Activated T-helper 1 cell treated with anti-CD3 and anti-CD28 coated beads, Interleukin-12 subunit alpha, Interleukin-12 subunit beta, Interleukin-2, Interleukin-4 antibody, amounts not matched to agents 30 ng/mL and 10 ng/mL and 1 ng/mL, durations not matched to agents 14 hours and 24 hours and 36 hours (primary cell): ENCODE results near the gene NKX1-1. TPM values are rescaled to one million over a fixed set of nuclear protein-coding genes. Genes with fewer than 3 reads are reported as not detected.
A peak's percentile ranks its signal among the peaks of the same experiment; 100 is the strongest.

Experiments used
- DNase-seq: peaks from one replicate; pipeline ENCODE4 v3.0.0; 2021; ENCODE audit warnings: low spot score
- H3K27ac Mint-ChIP-seq: one replicate; pipeline ENCODE4 v1.8.0; 2021; ENCODE audit warnings: mild to moderate bottlenecking, mixed read lengths
- H3K27me3 Mint-ChIP-seq: one replicate; pipeline ENCODE4 v1.8.0; 2022; ENCODE audit warnings: mild to moderate bottlenecking, moderate library complexity, mixed read lengths; ENCODE audit not compliant: insufficient read depth
- H3K36me3 Mint-ChIP-seq: one replicate; pipeline ENCODE4 v1.8.0; 2021; ENCODE audit warnings: low read depth, mixed read lengths
- H3K4me1 Mint-ChIP-seq: one replicate; pipeline ENCODE4 v1.8.0; 2021; ENCODE audit warnings: low read depth, mixed read lengths
- H3K4me3 Mint-ChIP-seq: one replicate; pipeline ENCODE4 v1.8.0; 2021; ENCODE audit warnings: mild to moderate bottlenecking, moderate library complexity, mixed read lengths
- H3K9me3 Mint-ChIP-seq: one replicate; pipeline ENCODE4 v1.8.0; 2021; ENCODE audit warnings: mixed read lengths
- intact Hi-C: fragments of 100-400 bp; cut with micrococcal nuclease; formaldehyde crosslinking; loops from one replicate; pipeline ENCODE4 v1.15.1; 2024
- total RNA-seq: library from RNA; stranded (reverse); gene quantifications from 2 replicates; pipeline ENCODE4 v1.2.3, GENCODE V29; 2022

Gene NKX1-1
- not detected in 2 replicates for total RNA-seq

DNA sequence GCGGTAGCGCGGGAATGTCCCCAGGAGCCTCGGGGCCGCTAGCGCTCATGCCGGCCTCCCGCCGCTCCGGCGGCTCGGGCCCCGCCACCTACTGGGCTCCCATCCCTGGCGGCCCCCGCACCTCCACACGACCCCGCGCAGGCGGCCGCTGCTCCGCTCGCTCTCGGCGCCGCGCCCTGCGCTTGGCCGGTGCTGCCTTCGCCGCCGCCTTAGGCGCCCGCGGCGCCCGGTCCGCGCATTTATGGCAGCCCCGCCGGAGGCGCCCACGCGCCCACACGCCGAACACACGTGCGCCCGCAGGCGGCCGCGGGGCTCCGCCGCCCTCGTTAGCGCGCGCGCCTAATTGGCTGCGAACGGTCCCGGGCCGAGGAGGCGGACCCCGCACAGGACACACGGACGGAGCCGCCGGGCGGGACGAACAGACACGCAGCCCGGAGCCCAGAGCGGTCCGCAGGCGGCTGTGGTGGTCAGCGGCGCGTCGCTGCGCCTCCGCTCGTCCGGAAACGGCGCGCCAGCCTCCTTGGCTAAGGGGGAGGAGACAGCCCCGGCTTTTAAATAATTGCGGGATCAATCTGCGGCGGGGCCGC, at the start of gene NKX1-1:
TSS of gene NKX1-1 (minus strand) at position 49 of the 587 bp plus-strand sequence. CDS start at position 49, 0 bp downstream.
- Mint-ChIP-seq H3K4me1 (no peaks in the 10 kb centered on the region), H3K36me3 (peaks cover 6% of the 10 kb centered on the region), H3K4me3 (no peak within 1 kb of the TSS), H3K9me3 (peaks cover 3% of the 10 kb centered on the region), H3K27ac (peak within 1 kb of the TSS; percentile 89), H3K27me3 (peaks cover 32% of the 10 kb centered on the region)
- DNase-seq, result no peak
- intact Hi-C loops, result loop anchor here (5.0 kb wide), 1 partner anchor 829 kb away; the partner anchor contains the start of gene TMEM271

DNA sequence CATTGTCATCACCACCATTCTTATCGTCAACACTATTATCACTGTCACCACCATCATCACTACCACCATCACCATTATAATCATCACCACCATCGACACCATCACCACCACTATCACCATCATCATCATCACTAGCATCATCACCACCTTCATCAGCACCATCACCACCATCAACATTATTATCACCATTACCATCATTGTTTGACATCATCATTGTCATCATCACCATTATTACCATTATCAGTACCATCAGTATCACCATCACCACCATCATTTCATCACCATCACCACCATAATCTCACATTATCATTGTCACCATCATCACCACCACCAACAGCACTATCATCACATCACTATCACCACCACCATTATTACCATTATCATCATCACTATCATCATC, 47.5 kb upstream of the NKX1-1 start:
- intact Hi-C loops, result no loop called here
- H3K27ac Mint-ChIP-seq, result no peak overlapping the region
- no peak for DNase-seq
- peaks cover 27% of the 10 kb centered on the region for H3K9me3 Mint-ChIP-seq
- no peaks in the 10 kb centered on the region for H3K4me1 Mint-ChIP-seq
- H3K36me3 Mint-ChIP-seq, result peaks cover 2% of the 10 kb centered on the region
- H3K27me3 Mint-ChIP-seq, result peaks cover 6% of the 10 kb centered on the region
- no peak overlapping the region for H3K4me3 Mint-ChIP-seq

- H3K9me3 Mint-ChIP-seq, result peaks cover 27% of the 10 kb centered on the region
- intact Hi-C loops, result no loop called here
- no peak for DNase-seq
- no peak overlapping the region for H3K4me3 Mint-ChIP-seq
- no peak overlapping the region for H3K27ac Mint-ChIP-seq
- no peaks in the 10 kb centered on the region for H3K4me1 Mint-ChIP-seq
- H3K36me3 Mint-ChIP-seq, result peaks cover 2% of the 10 kb centered on the region
- no peaks in the 10 kb centered on the region for H3K27me3 Mint-ChIP-seq
Observed at GRCh38 chr4:1452431-1453051, 46.3 kb upstream of the NKX1-1 start.

- Mint-ChIP-seq H3K27ac (no peak overlapping the region), H3K4me1 (no peaks in the 10 kb centered on the region), H3K27me3 (no peaks in the 10 kb centered on the region), H3K9me3 (peaks cover 22% of the 10 kb centered on the region), H3K4me3 (no peak overlapping the region), H3K36me3 (peaks cover 2% of the 10 kb centered on the region)
- DNase-seq, result no peak
- intact Hi-C loops, result no loop called here
Observed at GRCh38 chr4:1451752-1452122, 45.5 kb upstream of the NKX1-1 start.

DNA sequence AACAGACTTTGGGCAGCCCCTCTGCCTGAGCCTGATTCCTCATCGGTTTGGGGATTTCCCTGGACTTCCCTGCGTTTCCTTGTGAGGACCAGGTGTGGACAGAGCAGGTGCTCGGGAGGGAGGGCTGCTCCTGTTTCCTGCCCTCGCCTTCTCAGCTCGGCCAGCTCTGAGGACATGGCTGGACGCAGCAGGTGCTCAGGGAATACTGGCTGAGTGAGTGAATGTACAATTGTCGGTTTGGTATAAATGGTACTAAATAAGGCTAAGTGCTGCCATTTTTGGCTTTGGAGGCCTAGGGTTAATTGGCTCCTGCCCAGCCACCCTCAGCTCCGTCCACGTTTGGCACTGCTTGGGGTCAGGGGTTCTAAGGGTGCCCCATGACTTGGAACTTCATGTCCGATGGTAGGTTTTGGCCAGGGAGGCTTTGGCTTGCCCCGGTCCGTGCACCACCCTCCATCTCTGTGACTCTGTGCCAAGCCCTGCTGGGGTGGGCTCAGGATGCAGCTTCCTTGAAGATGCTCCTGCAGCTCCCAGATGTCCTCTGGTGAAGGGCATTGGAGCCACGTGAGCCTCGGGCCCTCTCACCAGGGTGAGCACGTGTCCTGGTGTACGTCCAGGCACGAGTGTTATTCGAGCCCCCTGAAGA, 45.0 kb upstream of the NKX1-1 start:
- Mint-ChIP-seq H3K4me1 (no peaks in the 10 kb centered on the region), H3K36me3 (peaks cover 2% of the 10 kb centered on the region), H3K4me3 (no peak overlapping the region), H3K27me3 (no peaks in the 10 kb centered on the region), H3K27ac (no peak overlapping the region), H3K9me3 (peaks cover 21% of the 10 kb centered on the region)
- intact Hi-C loops, result no loop called here
- DNase-seq, result no peak

DNA sequence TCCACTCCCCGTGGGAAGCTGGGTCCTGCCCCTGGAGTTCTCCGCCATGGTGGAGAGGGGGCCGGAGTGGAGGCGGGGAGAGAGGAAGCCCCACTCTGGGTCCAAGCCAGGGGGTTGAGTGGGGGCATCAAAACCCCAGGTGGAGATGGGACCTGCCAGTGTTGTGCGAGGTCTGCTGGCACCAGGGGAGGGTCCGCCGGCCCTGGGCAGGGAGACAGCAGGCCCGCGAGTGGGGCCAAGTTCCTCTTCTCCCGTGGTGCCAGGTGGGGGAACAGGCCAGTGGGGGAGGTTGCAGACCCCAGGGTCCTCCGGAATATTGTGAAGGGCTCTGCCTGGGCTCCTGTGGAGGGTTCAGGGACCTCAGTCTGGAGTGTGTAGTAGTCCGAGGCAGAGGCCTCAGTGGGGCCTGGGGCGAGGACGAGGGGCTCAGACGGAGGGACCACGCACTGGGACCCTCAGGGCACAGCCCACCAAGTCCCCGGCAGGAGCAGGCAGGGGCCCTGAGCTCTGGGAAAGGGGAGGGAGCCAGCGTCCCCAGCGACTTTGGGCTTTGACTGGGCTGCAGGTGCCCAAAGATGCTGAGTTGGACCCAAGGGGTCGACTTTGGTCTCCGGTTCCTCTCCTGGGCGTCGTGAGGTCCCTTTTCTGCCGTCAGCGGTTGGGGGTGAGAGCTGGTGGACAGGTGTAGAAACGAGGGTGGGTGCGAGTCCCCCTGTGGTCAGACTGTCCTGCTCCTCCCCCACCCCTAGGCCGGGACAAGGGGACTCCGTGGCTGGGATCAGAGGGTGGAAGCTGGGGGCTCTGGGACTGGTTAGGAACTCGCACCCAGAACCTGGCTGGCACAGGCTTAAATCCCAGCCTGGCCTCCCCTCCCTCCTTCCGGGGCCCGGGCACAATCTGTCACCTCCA, 43.8 kb upstream of the NKX1-1 start:
- no peak overlapping the region for H3K4me3 Mint-ChIP-seq
- H3K27ac Mint-ChIP-seq, result no peak overlapping the region
- intact Hi-C loops, result no loop called here
- peaks cover 2% of the 10 kb centered on the region for H3K36me3 Mint-ChIP-seq
- no peaks in the 10 kb centered on the region for H3K4me1 Mint-ChIP-seq
- peaks cover 21% of the 10 kb centered on the region for H3K9me3 Mint-ChIP-seq
- no peaks in the 10 kb centered on the region for H3K27me3 Mint-ChIP-seq
- DNase-seq, result no peak

GRCh38 chr4:1449475-1449832, 43.2 kb upstream of the NKX1-1 start:
- no peak overlapping the region for H3K27ac Mint-ChIP-seq
- intact Hi-C loops, result no loop called here

GRCh38 chr4:1448589-1449420, 42.6 kb upstream of the NKX1-1 start:
- Mint-ChIP-seq H3K4me3 (no peak overlapping the region), H3K9me3 (peaks cover 17% of the 10 kb centered on the region), H3K4me1 (no peaks in the 10 kb centered on the region), H3K27me3 (peaks cover 2% of the 10 kb centered on the region), H3K36me3 (peaks cover 2% of the 10 kb centered on the region), H3K27ac (no peak overlapping the region)
- intact Hi-C loops, result no loop called here
- no peak for DNase-seq

More at GRCh38 chr4:1449475-1449832, 43.2 kb upstream of the NKX1-1 start:
- H3K4me1 Mint-ChIP-seq, result no peaks in the 10 kb centered on the region
- DNase-seq, result no peak
- no peaks in the 10 kb centered on the region for H3K27me3 Mint-ChIP-seq
- H3K9me3 Mint-ChIP-seq, result peaks cover 21% of the 10 kb centered on the region
- peaks cover 2% of the 10 kb centered on the region for H3K36me3 Mint-ChIP-seq
- no peak overlapping the region for H3K4me3 Mint-ChIP-seq

- peaks cover 2% of the 10 kb centered on the region for H3K27me3 Mint-ChIP-seq
- no peak overlapping the region for H3K27ac Mint-ChIP-seq
- H3K4me1 Mint-ChIP-seq, result no peaks in the 10 kb centered on the region
- DNase-seq, result no peak
- H3K36me3 Mint-ChIP-seq, result no peaks in the 10 kb centered on the region
- no peak overlapping the region for H3K4me3 Mint-ChIP-seq
- peaks cover 9% of the 10 kb centered on the region for H3K9me3 Mint-ChIP-seq
- intact Hi-C loops, result no loop called here
Observed at GRCh38 chr4:1447676-1448588, 41.7 kb upstream of the NKX1-1 start.

GRCh38 chr4:1446502-1447386, 40.5 kb upstream of the NKX1-1 start:
- H3K4me1 Mint-ChIP-seq, result no peaks in the 10 kb centered on the region
- no peak for DNase-seq
- no peaks in the 10 kb centered on the region for H3K36me3 Mint-ChIP-seq
- no peaks in the 10 kb centered on the region for H3K9me3 Mint-ChIP-seq
- intact Hi-C loops, result no loop called here
- H3K27me3 Mint-ChIP-seq, result peaks cover 2% of the 10 kb centered on the region
- H3K4me3 Mint-ChIP-seq, result no peak overlapping the region
- no peak overlapping the region for H3K27ac Mint-ChIP-seq
